WTC11 (cell line): ENCODE data around the gene RXFP3. TPM values are rescaled to one million over a fixed set of nuclear protein-coding genes. Genes with fewer than 3 reads are reported as not detected.

ENCODE experiments used
- ATAC-seq: fragments of 200-7000 bp; cut with Tn5 transposase; 2 replicates; pipeline ENCODE4 v1.10.0; 2021; ENCODE audit warnings: mild to moderate bottlenecking, moderate library complexity
- CTCF ChIA-PET: fragments of 300-600 bp; sonication (Branson Sonifier 250); formaldehyde crosslinking; loops from one replicate; lab custom pipeline; 2021; ENCODE audit warnings: antibody characterized with exemption; lab: Charles Lee
- POLR2A ChIA-PET: fragments of 350-600 bp; sonication (Branson Sonifier 250); formaldehyde crosslinking; loops from one replicate; lab custom pipeline; 2021; ENCODE audit warnings: antibody characterized with exemption; lab: Charles Lee
- DNase-seq: peaks from one replicate; pipeline ENCODE4 v3.0.0; 2021; ENCODE audit warnings: low spot score
- H3K27ac Mint-ChIP-seq: 2 replicates; pipeline ENCODE4 v1.8.0; 2021; ENCODE audit warnings: mixed read lengths
- H3K27me3 Mint-ChIP-seq: 2 replicates; pipeline ENCODE4 v1.8.0; 2021; ENCODE audit warnings: low read depth, mild to moderate bottlenecking, moderate library complexity, mixed read lengths
- H3K36me3 Mint-ChIP-seq: 2 replicates; pipeline ENCODE4 v1.8.0; 2021; ENCODE audit warnings: mixed read lengths
- H3K4me1 Mint-ChIP-seq: 2 replicates; pipeline ENCODE4 v1.8.0; 2022; ENCODE audit warnings: mixed read lengths
- H3K4me3 Mint-ChIP-seq: 2 replicates; pipeline ENCODE4 v1.8.0; 2021; ENCODE audit warnings: mild to moderate bottlenecking, moderate library complexity, mixed read lengths
- H3K9me3 Mint-ChIP-seq: 2 replicates; pipeline ENCODE4 v1.8.0; 2021; ENCODE audit warnings: mixed read lengths
- AFF4 ChIP-seq: sonication (generic); formaldehyde crosslinking; IDR thresholded peaks from 2 replicates; pipeline ENCODE4 v1.8.1; 2023; ENCODE audit warnings: mild to moderate bottlenecking, missing genetic modification reagents, borderline replicate concordance
- AR ChIP-seq: fragments of 250-450 bp; sonication (Bioruptor Pico); IDR thresholded peaks from 2 replicates; pipeline ENCODE4 v1.9.0; 2021; ENCODE audit warnings: mild to moderate bottlenecking
- ATF2 ChIP-seq: sonication (generic); formaldehyde crosslinking; IDR thresholded peaks from 2 replicates; pipeline ENCODE4 v1.8.1; 2022; ENCODE audit warnings: low read depth, missing genetic modification reagents, borderline replicate concordance
- CREM ChIP-seq: sonication (generic); formaldehyde crosslinking; IDR thresholded peaks from 2 replicates; pipeline ENCODE4 v1.8.1; 2022; ENCODE audit warnings: mild to moderate bottlenecking, missing genetic modification reagents, moderate library complexity
- ESRRA ChIP-seq: sonication (generic); formaldehyde crosslinking; IDR thresholded peaks from 2 replicates; pipeline ENCODE4 v1.8.1; 2022; ENCODE audit warnings: mild to moderate bottlenecking, missing genetic modification reagents, borderline replicate concordance
- FOXK1 ChIP-seq: sonication (generic); formaldehyde crosslinking; IDR thresholded peaks from 2 replicates; pipeline ENCODE4 v1.8.0; 2022; ENCODE audit warnings: mild to moderate bottlenecking, moderate library complexity, missing genetic modification reagents
- NFYB ChIP-seq: sonication (generic); formaldehyde crosslinking; conservative IDR thresholded peaks from 2 replicates; pipeline ENCODE4 v1.8.0; 2022; ENCODE audit warnings: low read depth, missing genetic modification reagents
- OVOL2 ChIP-seq: fragments of 250-450 bp; sonication (Bioruptor Pico); IDR thresholded peaks from 2 replicates; pipeline ENCODE4 v1.9.0; 2021; ENCODE audit warnings: mild to moderate bottlenecking, borderline replicate concordance
- PRDM15 ChIP-seq: sonication (generic); formaldehyde crosslinking; IDR thresholded peaks from 2 replicates; pipeline ENCODE4 v1.8.0; 2022; ENCODE audit warnings: missing genetic modification reagents
- RELA ChIP-seq: sonication (generic); formaldehyde crosslinking; IDR thresholded peaks from 2 replicates; pipeline ENCODE4 v1.8.1; 2022; ENCODE audit warnings: missing genetic modification reagents, mild to moderate bottlenecking, borderline replicate concordance
- RORB ChIP-seq: fragments of 250-450 bp; sonication (Bioruptor Pico); IDR thresholded peaks from 2 replicates; pipeline ENCODE4 v1.9.0; 2021; ENCODE audit warnings: mild to moderate bottlenecking
- TCF7 ChIP-seq: sonication (generic); formaldehyde crosslinking; IDR thresholded peaks from 2 replicates; pipeline ENCODE4 v1.8.0; 2022; ENCODE audit warnings: mild to moderate bottlenecking, low read depth, missing genetic modification reagents, moderate library complexity
- TEAD1 ChIP-seq: sonication (generic); formaldehyde crosslinking; IDR thresholded peaks from 2 replicates; pipeline ENCODE4 v1.8.0; 2022; ENCODE audit warnings: mild to moderate bottlenecking, missing genetic modification reagents
- ZNF219 ChIP-seq: sonication (generic); formaldehyde crosslinking; IDR thresholded peaks from 2 replicates; pipeline ENCODE4 v1.8.0; 2023; ENCODE audit warnings: missing genetic modification reagents, mild to moderate bottlenecking, borderline replicate concordance
- ZNF317 ChIP-seq: sonication (generic); formaldehyde crosslinking; IDR thresholded peaks from 2 replicates; pipeline ENCODE4 v1.8.1; 2023; ENCODE audit warnings: low read depth, mild to moderate bottlenecking, moderate library complexity, missing genetic modification reagents, borderline replicate concordance
- ZNF396 ChIP-seq: fragments of 250-450 bp; sonication (Bioruptor Pico); IDR thresholded peaks from 2 replicates; pipeline ENCODE4 v1.8.0; 2021; ENCODE audit warnings: mild to moderate bottlenecking, moderate library complexity, borderline replicate concordance
- ZNF512 ChIP-seq: sonication (generic); formaldehyde crosslinking; IDR thresholded peaks from 2 replicates; pipeline ENCODE4 v1.8.1; 2022; ENCODE audit warnings: missing genetic modification reagents, borderline replicate concordance
- ZSCAN18 ChIP-seq: fragments of 250-450 bp; sonication (Bioruptor Pico); IDR thresholded peaks from 2 replicates; pipeline ENCODE4 v2.1.2; 2022; ENCODE audit warnings: mild to moderate bottlenecking, moderate library complexity
- total RNA-seq: library from RNA; stranded (reverse); gene quantifications from 3 replicates; pipeline ENCODE4 v1.2.3, GENCODE V29; 2021

RXFP3 gene
- total RNA-seq, 1 experiment from 2014 or later = 0.22 TPM

DNA sequence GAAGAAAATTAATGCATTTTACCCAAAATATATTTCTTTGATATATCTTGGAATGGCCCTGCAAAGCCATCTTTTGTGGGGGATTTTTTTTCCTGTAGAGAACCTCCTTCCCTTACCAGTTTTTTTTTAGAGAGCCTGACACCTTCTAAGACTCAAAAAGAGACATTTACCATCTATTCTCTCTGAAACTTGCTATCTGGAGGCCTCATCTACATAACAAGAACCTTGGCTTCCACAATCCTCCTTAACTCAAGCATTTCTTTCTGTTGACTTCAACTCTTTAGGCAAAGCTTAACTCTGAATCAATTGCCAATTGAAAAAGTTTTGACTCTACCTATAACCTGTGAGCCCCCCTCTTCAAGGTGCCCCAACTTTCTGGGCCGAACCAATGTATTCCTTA, 42.1 kb downstream of the RXFP3 start (continued):
- TF ChIP-seq PRDM15 = no peak
- no peak for TF ChIP-seq RELA (CRISPR knock-in tag)
- no peak for TF ChIP-seq ATF2
- no peak for TF ChIP-seq ZSCAN18 (CRISPR knock-in tag)
- TF ChIP-seq FOXK1 (CRISPR knock-in tag) = no peak
- TF ChIP-seq ZNF512 (CRISPR knock-in tag) = no peak
- no peak for TF ChIP-seq AFF4 (CRISPR knock-in tag)
- no peak for TF ChIP-seq ZNF396 (CRISPR knock-in tag)
- no peak for TF ChIP-seq ZNF317 (CRISPR knock-in tag)
- TF ChIP-seq OVOL2 = no peak
- TF ChIP-seq ESRRA (CRISPR knock-in tag) = no peak
- TF ChIP-seq TCF7 = no peak

- DNase-seq (no peak), ATAC-seq (no peak)
- POLR2A ChIA-PET = no interaction called here
- CTCF ChIA-PET = interaction anchor here (2.2 kb wide), 1 partner anchor 16 kb away, joined by 5 read pairs; no protein-coding TSS in a partner anchor
- Mint-ChIP-seq H3K27ac (no peak overlapping the region), H3K36me3 (no peaks in the 10 kb centered on the region), H3K27me3 (no peaks in the 10 kb centered on the region), H3K9me3 (peaks cover 3% of the 10 kb centered on the region; the same call in 1 of the 2 replicates), H3K4me3 (no peak overlapping the region), H3K4me1 (peaks cover 55% of the 10 kb centered on the region)
- TF ChIP-seq CREM (no peak), RORB (CRISPR knock-in tag) (no peak), NFYB (CRISPR knock-in tag) (no peak), TEAD1 (CRISPR knock-in tag) (no peak), ATF2 (no peak), TCF7 (no peak), ZNF219 (CRISPR knock-in tag) (no peak), AR (CRISPR knock-in tag) (no peak)
Observed at GRCh38 chr5:33980030-33980429, 43.8 kb downstream of the RXFP3 start.
